Endothelial cell of umbilical vein (primary cell): ENCODE results near the gene DUSP6. TPM values are rescaled to one million over a fixed set of nuclear protein-coding genes. Genes with fewer than 3 reads are reported as not detected.

Experiments used
- BruUV-seq: library from RNA; stranded (reverse); fragments of 400-500 nt; replicated peaks from 2 replicates; lab custom pipeline; 2021; lab: Mats Ljungman, UMichigan
- CTCF ChIA-PET: fragments of 300-600, 350-600 bp; sonication (Branson Sonifier 250); formaldehyde crosslinking; loops from one replicate; lab custom pipeline; 2021; ENCODE audit warnings: antibody characterized with exemption, inconsistent platforms; lab: Charles Lee
- POLR2A ChIA-PET: fragments of 300-600, 350-600 bp; sonication (Branson Sonifier 250); formaldehyde crosslinking; loops from one replicate; lab custom pipeline; 2021; ENCODE audit warnings: antibody characterized with exemption, inconsistent platforms; lab: Charles Lee
- DNase-seq: peaks from one replicate; pipeline ENCODE4 v3.0.0-alpha.2; 2011; ENCODE audit warnings: low read depth, low spot score
- FAIRE-seq: peaks from 2 replicates; lab custom pipeline; 2011; peaks lifted over from hg19 to GRCh38; lab: Jason Lieb, UNC
- H2AFZ ChIP-seq: 2 replicates; pipeline ENCODE4 v1.6.0; 2012; ENCODE audit warnings: low read depth, low read length, control low read depth, inconsistent platforms
- H3K27ac ChIP-seq: 2 replicates; pipeline ENCODE4 v1.5.1; 2011; ENCODE audit warnings: low read depth, mild to moderate bottlenecking, control low read depth, low read length, moderate library complexity; ENCODE audit not compliant: insufficient read depth
- H3K27me3 ChIP-seq, 2 experiments: 2 replicates each; pipeline versions ENCODE4 v1.6.0 to v1.6.1; 2011; ENCODE audit warnings: low read length in 2 of 2, mixed read lengths in 1 of 2; ENCODE audit not compliant: control insufficient read depth in 2 of 2, insufficient read depth in 2 of 2
- H3K36me3 ChIP-seq, 2 experiments: 2 replicates in 1 of 2; 3 replicates in 1 of 2; pipeline ENCODE4 v1.5.1; 2011; ENCODE audit warnings: low read length in 2 of 2, mild to moderate bottlenecking in 1 of 2, moderate library complexity in 1 of 2; ENCODE audit not compliant: control insufficient read depth in 2 of 2, insufficient read depth in 2 of 2; ENCODE audit errors: extremely low read depth in 1 of 2
- H3K4me1 ChIP-seq: 3 replicates; pipeline ENCODE4 v1.5.1; 2011; ENCODE audit warnings: mild to moderate bottlenecking, low read length; ENCODE audit not compliant: control insufficient read depth, insufficient read depth; ENCODE audit errors: extremely low read depth
- H3K4me2 ChIP-seq: 2 replicates; pipeline ENCODE4 v1.6.1; 2011; ENCODE audit warnings: low read length, control low read depth, mixed read lengths; ENCODE audit not compliant: insufficient read depth
- H3K4me3 ChIP-seq, 3 experiments: fragments of 200-600 bp in 1 of 3; sonication (generic), shearing (Covaris generic) in 1 of 3; replicated peaks in 1 of 3; 2 replicates each; pipeline ENCODE4 v1.5.1; 2011 to 2016; ENCODE audit warnings: control low read depth in 3 of 3, low read length in 3 of 3, mild to moderate bottlenecking in 2 of 3, inconsistent platforms in 1 of 3, low read depth in 1 of 3, moderate library complexity in 1 of 3; ENCODE audit not compliant: insufficient read depth in 1 of 3
- H3K79me2 ChIP-seq: 2 replicates; pipeline ENCODE4 v1.6.0; 2012; ENCODE audit warnings: low read length, inconsistent platforms; ENCODE audit not compliant: control insufficient read depth, insufficient read depth
- H3K9ac ChIP-seq: replicated peaks from 2 replicates; pipeline ENCODE3; 2011; ENCODE audit warnings: low read length, control low read depth; ENCODE audit not compliant: insufficient read depth; ENCODE audit errors: extremely low read depth
- H3K9me1 ChIP-seq: replicated peaks from 3 replicates; pipeline ENCODE4 v1.6.0; 2011; ENCODE audit warnings: mild to moderate bottlenecking, low read length; ENCODE audit not compliant: control insufficient read depth, insufficient read depth; ENCODE audit errors: extremely low read depth
- H3K9me3 ChIP-seq: replicated peaks from 2 replicates; pipeline ENCODE4 v1.5.1; 2012; ENCODE audit warnings: low read length, inconsistent platforms; ENCODE audit not compliant: control insufficient read depth, insufficient read depth
- H4K20me1 ChIP-seq: replicated peaks from 2 replicates; pipeline ENCODE3; 2011; ENCODE audit warnings: mild to moderate bottlenecking, low read length; ENCODE audit not compliant: control insufficient read depth, insufficient read depth; ENCODE audit errors: extremely low read depth
- CTCF ChIP-seq, 2 donors: IDR thresholded peaks; 1 replicate in 1 of 2; 2 replicates in 1 of 2; pipeline ENCODE4 v1.5.1; 2011; ENCODE audit warnings: low read length in 2 of 2, mild to moderate bottlenecking in 2 of 2, moderate library complexity in 2 of 2, control low read depth in 1 of 2, inconsistent platforms in 1 of 2, low read depth in 1 of 2; ENCODE audit not compliant: insufficient read depth in 1 of 2; ENCODE audit errors: extremely low read depth in 1 of 2
- EZH2 ChIP-seq: IDR thresholded peaks from 2 replicates; pipeline ENCODE4 v1.6.1; 2012; ENCODE audit warnings: borderline replicate concordance, low read depth, mild to moderate bottlenecking, moderate library complexity, low read length, inconsistent platforms; ENCODE audit not compliant: severe bottlenecking
- FOS ChIP-seq: IDR thresholded peaks from 2 replicates; pipeline ENCODE4 v1.6.1; 2011; ENCODE audit warnings: mild to moderate bottlenecking, low read length, moderate library complexity, borderline replicate concordance; ENCODE audit not compliant: insufficient read depth
- GATA2 ChIP-seq: IDR thresholded peaks from 2 replicates; pipeline ENCODE4 v1.7.0; 2011; ENCODE audit warnings: low read depth, mild to moderate bottlenecking, moderate library complexity, mixed read lengths, low read length; ENCODE audit not compliant: insufficient read length, insufficient read depth
- JUN ChIP-seq: IDR thresholded peaks from 2 replicates; pipeline ENCODE4 v1.6.1; 2011; ENCODE audit warnings: borderline replicate concordance, low read depth; ENCODE audit not compliant: insufficient read length, insufficient read depth
- MAX ChIP-seq: IDR thresholded peaks from 2 replicates; pipeline ENCODE4 v1.6.1; 2011; ENCODE audit not compliant: insufficient read depth, insufficient read length
- MYC ChIP-seq: IDR thresholded peaks from one replicate; pipeline ENCODE4 v1.6.1; 2011; ENCODE audit warnings: mild to moderate bottlenecking, low read depth, low read length
- POLR2A ChIP-seq: IDR thresholded peaks from 2 replicates; pipeline ENCODE4 v1.6.1; 2012; ENCODE audit warnings: low read depth, mild to moderate bottlenecking, control low read depth, low read length
- POLR2AphosphoS5 ChIP-seq: IDR thresholded peaks from 2 replicates; pipeline ENCODE4 v1.6.1; 2012; ENCODE audit warnings: low read depth, mild to moderate bottlenecking, control low read depth, low read length, moderate library complexity; ENCODE audit not compliant: insufficient read depth
- dilution Hi-C: fragments of 300-500 bp; cut with MboI; formaldehyde crosslinking; loops from one replicate; pipeline ENCODE4 v1.15.0; 2019; ENCODE audit warnings: low sequenced_read_pairs; ENCODE audit not compliant: extremely low pct_ligation_motif_present
- intact Hi-C: fragments of 100-400 bp; cut with micrococcal nuclease; formaldehyde crosslinking; loops from one replicate; pipeline ENCODE4 v1.10.0; 2022
- polyA plus RNA-seq, 4 experiments: library from polyadenylated mRNA; depleted of rRNA in 3 of 4; stranded (reverse) in 3 of 4; unstranded in 1 of 4; fragments of >200 nt; gene quantifications; 2 replicates each; pipeline versions ENCODE4 v1.2.1 to v1.2.3, GENCODE V29; 2011 to 2012; ENCODE audit warnings: missing spikeins in 1 of 4
- total RNA-seq: library from RNA; stranded (reverse); gene quantifications from 2 replicates; pipeline ENCODE4 v1.2.3, GENCODE V29; 2021

DUSP6 gene
- total and polyA plus RNA-seq, 2 donors (not counting 3 experiments of a cell fraction or from before 2014, with no cell fraction given): 148 to 149 TPM

DNA sequence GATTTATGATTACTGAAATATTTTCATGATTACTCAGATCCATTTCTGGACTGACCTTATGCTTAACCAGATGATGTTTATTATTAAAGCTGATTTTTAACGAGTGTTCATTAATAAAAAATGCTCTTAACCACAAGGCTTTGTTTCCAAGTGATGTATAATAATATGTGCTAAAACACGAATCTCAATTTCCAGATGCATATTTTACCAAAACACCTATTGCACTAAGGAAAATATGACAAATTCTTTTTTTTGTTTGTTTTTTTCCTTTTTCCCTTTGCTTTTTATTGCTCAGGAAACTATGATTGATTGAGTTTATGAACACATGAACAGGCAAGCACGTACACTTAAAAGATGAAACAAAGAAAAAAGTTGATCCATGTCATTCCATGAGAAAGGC is 16.9 kb upstream of the DUSP6 start:
- CTCF ChIA-PET: interaction anchor here (1.3 to 9.2 kb wide), 3 partner anchors 16 to 92 kb away, joined by 5 to 49 read pairs (median 9); partner anchors contain the start of gene DUSP6
- dilution Hi-C loops: no loop called here
- Histone ChIP-seq H3K4me3 (no peak overlapping the region), H2AFZ (no peak overlapping the region), H3K27ac (peak overlapping the region; percentile 93), H3K79me2 (no peaks in the 10 kb centered on the region), H3K9ac (peak overlapping the region; percentile 61), H3K9me1 (no peaks in the 10 kb centered on the region), H3K9me3 (no peaks in the 10 kb centered on the region), H4K20me1 (no peaks in the 10 kb centered on the region), H3K36me3 (no peaks in the 10 kb centered on the region), H3K4me1 (peaks cover 61% of the 10 kb centered on the region), H3K27me3 (no peaks in the 10 kb centered on the region), H3K4me2 (peak overlapping the region; percentile 45)
- FAIRE-seq: peak; percentile 58
- intact Hi-C loops: loop anchor here (1.0 kb wide), 2 partner anchors 17 to 21 kb away; partner anchors contain the start of gene DUSP6
- POLR2A ChIA-PET: interaction anchor here (0.9 to 1.0 kb wide), 2 partner anchors 17 to 82 kb away, joined by 3 to 4 read pairs; partner anchors contain the start of gene DUSP6
- no TSS peak for BruUV-seq
- TF ChIP-seq MAX: no peak
- TF ChIP-seq FOS: peak; percentile 59
- peak; percentile 79 for TF ChIP-seq JUN
- peak; percentile 26 for TF ChIP-seq POLR2AphosphoS5
- peak; percentile 92 for DNase-seq

DNA sequence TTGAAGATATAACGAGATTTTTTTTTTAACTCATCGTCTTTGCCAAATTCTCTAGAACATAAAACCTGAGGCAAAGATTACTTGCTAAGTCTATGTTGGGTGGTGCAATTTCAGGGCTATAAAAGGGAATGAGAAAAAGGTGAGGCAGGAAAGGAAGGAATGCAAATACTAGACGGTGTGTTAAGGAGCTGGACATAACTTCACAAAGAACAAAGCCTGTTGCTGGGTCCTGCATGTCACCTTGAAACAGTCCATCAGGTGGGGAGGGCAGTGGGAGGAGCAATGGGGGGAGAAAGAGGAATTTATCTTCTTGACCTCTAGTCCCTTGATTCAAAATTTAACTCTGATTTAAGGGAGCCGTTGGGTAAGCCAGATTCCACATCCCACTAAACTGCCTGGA is 16.1 kb upstream of the DUSP6 start:
- H3K9me1 ChIP-seq: no peaks in the 10 kb centered on the region
- ChIA-PET CTCF (interaction anchor here (1.3 to 9.2 kb wide), 3 partner anchors 15 to 93 kb away, joined by 5 to 49 read pairs (median 9); partner anchors contain the start of gene DUSP6), POLR2A (interaction anchor here (0.9 kb wide), 1 partner anchor 83 kb away, joined by 4 read pairs; no protein-coding TSS in a partner anchor)
- no peaks in the 10 kb centered on the region for H3K9me3 ChIP-seq
- dilution Hi-C loops (no loop called here), intact Hi-C loops (no loop called here)
- DNase-seq: no peak
- H3K4me2 ChIP-seq: peak overlapping the region; percentile 7
- peak overlapping the region; percentile 93 for H3K27ac ChIP-seq
- H3K27me3 ChIP-seq: no peaks in the 10 kb centered on the region
- FAIRE-seq: no peak
- no TSS peak for BruUV-seq
- no peak overlapping the region for H3K4me3 ChIP-seq
- peaks cover 54% of the 10 kb centered on the region for H3K4me1 ChIP-seq
- no peak overlapping the region for H2AFZ ChIP-seq
- H3K9ac ChIP-seq: peak overlapping the region; percentile 14
- H3K36me3 ChIP-seq: no peaks in the 10 kb centered on the region
- no peak for TF ChIP-seq POLR2AphosphoS5
- TF ChIP-seq MAX: no peak
- no peak for TF ChIP-seq EZH2
- no peak for TF ChIP-seq GATA2
- TF ChIP-seq POLR2A: no peak
- TF ChIP-seq MYC: no peak
- TF ChIP-seq FOS: no peak
- no peak for TF ChIP-seq CTCF (IDR thresholded peaks at IDR 0.05; ENCODE audit: extremely low read depth in 1 of 2, insufficient read depth in 1 of 2, low read depth in 1 of 2, low read length in 2 of 2)
- TF ChIP-seq JUN: no peak
- H4K20me1 ChIP-seq: no peaks in the 10 kb centered on the region
- no peaks in the 10 kb centered on the region for H3K79me2 ChIP-seq
